ENCODE data around the gene CENPU. TPM values are rescaled to one million over a fixed set of nuclear protein-coding genes. Genes with fewer than 3 reads are reported as not detected.
A peak's percentile ranks its signal among the peaks of the same experiment; 100 is the strongest.
"Not testable (repeated sequence)": the region's sequence is repeated elsewhere in the genome, so short reads cannot be mapped to it uniquely, and the experiment has no call there.

CENPU gene
- total RNA-seq, 1 donor from 2014 or later = 1.7 TPM

DNA sequence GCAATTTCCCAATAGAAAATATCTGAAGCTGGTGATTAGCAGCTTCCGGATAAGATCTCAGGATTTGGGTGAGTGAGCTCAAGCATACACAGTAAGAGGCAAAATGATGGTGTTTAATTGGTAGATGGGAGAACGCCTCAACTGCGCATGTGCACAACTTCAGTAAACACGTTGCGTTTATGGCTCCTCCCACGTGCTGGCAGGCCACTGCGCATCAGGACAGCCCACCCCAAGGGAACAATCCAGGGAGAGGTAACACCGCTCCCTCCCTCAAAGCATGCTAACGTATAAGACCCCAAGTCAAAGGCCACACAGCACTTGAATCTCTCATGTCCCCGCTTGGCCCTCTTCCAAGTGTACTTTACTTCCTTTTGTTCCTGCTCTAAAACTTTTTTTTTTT, 10.3 kb upstream of the CENPU start:
- no peak overlapping the region for H3K27ac ChIP-seq
- TF ChIP-seq, protein P1, sequence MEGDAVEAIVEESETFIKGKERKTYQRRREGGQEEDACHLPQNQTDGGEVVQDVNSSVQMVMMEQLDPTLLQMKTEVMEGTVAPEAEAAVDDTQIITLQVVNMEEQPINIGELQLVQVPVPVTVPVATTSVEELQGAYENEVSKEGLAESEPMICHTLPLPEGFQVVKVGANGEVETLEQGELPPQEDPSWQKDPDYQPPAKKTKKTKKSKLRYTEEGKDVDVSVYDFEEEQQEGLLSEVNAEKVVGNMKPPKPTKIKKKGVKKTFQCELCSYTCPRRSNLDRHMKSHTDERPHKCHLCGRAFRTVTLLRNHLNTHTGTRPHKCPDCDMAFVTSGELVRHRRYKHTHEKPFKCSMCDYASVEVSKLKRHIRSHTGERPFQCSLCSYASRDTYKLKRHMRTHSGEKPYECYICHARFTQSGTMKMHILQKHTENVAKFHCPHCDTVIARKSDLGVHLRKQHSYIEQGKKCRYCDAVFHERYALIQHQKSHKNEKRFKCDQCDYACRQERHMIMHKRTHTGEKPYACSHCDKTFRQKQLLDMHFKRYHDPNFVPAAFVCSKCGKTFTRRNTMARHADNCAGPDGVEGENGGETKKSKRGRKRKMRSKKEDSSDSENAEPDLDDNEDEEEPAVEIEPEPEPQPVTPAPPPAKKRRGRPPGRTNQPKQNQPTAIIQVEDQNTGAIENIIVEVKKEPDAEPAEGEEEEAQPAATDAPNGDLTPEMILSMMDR (IDR thresholded peaks at IDR 0.05) = no peak
- H3K4me3 ChIP-seq = no peak overlapping the region
- no peak for ATAC-seq
- H3K36me3 ChIP-seq = no peaks in the 10 kb centered on the region
- no peaks in the 10 kb centered on the region for H3K9me3 ChIP-seq
- H3K4me1 ChIP-seq = peaks cover 23% of the 10 kb centered on the region
- DNase-seq = no peak
- intact Hi-C loops (cut with DNase I) = no loop called here
- H3K27me3 ChIP-seq = no peaks in the 10 kb centered on the region

DNA sequence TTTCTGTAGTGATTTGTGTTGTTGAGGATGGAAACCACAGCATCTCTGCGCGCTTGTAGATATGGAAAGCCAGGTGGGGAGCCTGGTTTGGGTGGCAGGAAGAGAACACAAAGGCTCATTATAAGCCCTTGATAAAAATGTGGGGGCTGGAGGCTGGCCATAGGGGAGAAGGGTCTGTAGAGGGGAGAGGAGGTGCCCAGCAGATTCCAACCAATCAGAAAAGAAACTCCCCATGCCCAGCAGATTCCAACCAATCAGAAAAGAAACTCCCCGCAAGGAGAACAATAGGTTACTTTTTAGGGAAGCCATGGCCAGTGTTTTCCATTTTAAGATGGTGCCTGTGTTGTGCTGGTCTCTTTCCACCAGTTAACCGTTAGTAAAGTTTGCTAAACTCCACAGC, 9.8 kb upstream of the CENPU start:
- H3K4me3 ChIP-seq = no peak overlapping the region
- H3K36me3 ChIP-seq = no peaks in the 10 kb centered on the region
- TF ChIP-seq, protein P1 (IDR thresholded peaks at IDR 0.05) = no peak
- H3K27me3 ChIP-seq = no peaks in the 10 kb centered on the region
- intact Hi-C loops (cut with DNase I) = no loop called here
- H3K9me3 ChIP-seq = no peaks in the 10 kb centered on the region
- H3K4me1 ChIP-seq = peaks cover 23% of the 10 kb centered on the region
- ATAC-seq (no peak), DNase-seq (no peak)
- no peak overlapping the region for H3K27ac ChIP-seq

DNA sequence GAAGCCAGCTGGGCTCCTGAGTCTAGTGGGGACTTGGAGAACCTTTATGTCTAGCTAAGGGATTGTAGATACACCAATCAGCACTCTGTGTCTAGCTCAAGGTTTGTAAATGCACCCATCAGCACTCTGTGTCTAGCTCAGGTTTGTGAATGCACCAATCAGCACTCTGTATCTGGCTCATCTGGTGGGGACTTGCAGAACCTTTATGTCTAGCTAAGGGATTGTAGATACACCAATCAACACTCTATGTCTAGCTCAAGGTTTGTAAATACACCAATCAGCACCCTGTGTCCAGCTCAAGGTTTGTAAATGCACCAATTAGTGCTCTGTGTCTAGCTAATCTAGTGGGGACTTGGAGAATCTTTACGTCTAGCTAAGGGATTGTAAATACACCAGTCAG, 7.8 kb upstream of the CENPU start:
- H3K27ac ChIP-seq; H3K36me3 ChIP-seq; H3K9me3 ChIP-seq; H3K4me1 ChIP-seq; DNase-seq; H3K4me3 ChIP-seq; intact Hi-C loops (cut with DNase I); ATAC-seq; H3K27me3 ChIP-seq: not testable (repeated sequence)

DNA sequence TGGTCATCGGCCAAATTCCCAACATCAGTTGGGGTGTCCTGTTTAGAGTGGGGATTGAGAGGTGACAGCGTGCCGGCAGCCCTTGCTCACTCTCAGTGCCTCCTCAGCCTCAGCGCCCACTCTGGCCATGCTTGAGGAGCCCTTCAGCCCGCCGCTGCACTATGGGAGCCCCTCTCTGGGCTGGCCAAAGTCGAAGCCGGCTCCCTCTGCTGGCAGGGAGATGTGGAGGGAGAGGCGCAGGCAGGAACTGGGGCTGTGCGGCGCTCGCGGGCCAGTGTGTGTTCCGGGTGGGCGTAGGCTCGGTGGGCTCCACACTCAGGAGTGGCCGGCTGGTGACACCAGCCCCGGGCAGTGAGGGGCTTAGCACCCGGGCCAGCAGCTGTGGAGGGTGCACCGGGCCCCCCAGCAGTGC, 7.1 kb upstream of the CENPU start:
- DNase-seq = no peak
- H3K27ac ChIP-seq = no peak overlapping the region
- ATAC-seq = no peak

DNA sequence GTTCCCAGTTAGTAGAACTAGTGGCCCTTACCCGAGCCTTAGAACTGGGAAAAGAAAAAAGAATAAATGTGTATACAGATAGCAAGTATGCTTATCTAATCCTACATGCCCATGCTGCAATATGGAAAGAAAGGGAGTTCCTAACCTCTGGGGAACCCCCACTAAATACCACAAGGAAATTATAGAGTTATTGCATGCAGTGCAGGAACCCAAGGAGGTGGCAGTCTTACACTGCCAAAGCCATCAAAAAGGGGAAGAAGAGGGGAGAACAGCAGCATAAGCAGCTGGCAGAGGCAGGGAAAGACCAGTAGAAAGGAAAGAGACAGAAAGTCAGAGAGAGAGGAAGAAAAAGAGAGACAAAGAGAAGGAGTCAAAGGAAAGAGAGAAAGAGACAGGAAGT, 5.7 kb upstream of the CENPU start:
- ATAC-seq; H3K36me3 ChIP-seq; H3K4me1 ChIP-seq; H3K27ac ChIP-seq; intact Hi-C loops (cut with DNase I); H3K27me3 ChIP-seq; DNase-seq; H3K4me3 ChIP-seq; H3K9me3 ChIP-seq: not testable (repeated sequence)

More for the DNA sequence above, 7.1 kb upstream of the CENPU start:
- intact Hi-C loops (cut with DNase I) = no loop called here
- Histone ChIP-seq H3K4me1 (peaks cover 2% of the 10 kb centered on the region), H3K27me3 (no peaks in the 10 kb centered on the region), H3K36me3 (no peaks in the 10 kb centered on the region), H3K9me3 (no peaks in the 10 kb centered on the region), H3K4me3 (no peak overlapping the region)
- TF ChIP-seq, protein P1 (IDR thresholded peaks at IDR 0.05) = no peak

DNA sequence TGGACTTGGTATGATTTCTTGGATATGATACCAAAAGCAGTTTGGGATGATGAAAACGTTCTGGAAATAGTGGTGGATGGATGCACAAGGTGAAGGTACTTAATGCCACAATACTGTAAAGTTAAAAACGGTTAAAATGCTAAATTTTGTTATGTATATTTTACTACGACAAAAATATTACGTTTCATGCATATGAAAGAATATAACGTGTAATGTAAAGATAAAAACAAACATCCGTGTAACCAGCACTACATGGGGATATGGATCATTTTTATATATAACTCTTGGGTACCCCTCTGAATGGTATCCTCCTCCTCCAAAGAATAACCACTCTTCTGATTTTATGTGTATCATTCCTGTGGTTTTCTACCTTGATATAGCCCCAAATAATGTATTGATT, 862 bp upstream of the CENPU start:
- TF ChIP-seq, protein P1 (IDR thresholded peaks at IDR 0.05) = no peak
- H3K27me3 ChIP-seq = no peaks in the 10 kb centered on the region
- DNase-seq (no peak), ATAC-seq (no peak)
- intact Hi-C loops (cut with DNase I) = no loop called here
- H3K9me3 ChIP-seq = no peaks in the 10 kb centered on the region
- no peak overlapping the region for H3K4me3 ChIP-seq
- no peaks in the 10 kb centered on the region for H3K36me3 ChIP-seq
- H3K27ac ChIP-seq = no peak overlapping the region
- H3K4me1 ChIP-seq = peaks cover 6% of the 10 kb centered on the region

DNA sequence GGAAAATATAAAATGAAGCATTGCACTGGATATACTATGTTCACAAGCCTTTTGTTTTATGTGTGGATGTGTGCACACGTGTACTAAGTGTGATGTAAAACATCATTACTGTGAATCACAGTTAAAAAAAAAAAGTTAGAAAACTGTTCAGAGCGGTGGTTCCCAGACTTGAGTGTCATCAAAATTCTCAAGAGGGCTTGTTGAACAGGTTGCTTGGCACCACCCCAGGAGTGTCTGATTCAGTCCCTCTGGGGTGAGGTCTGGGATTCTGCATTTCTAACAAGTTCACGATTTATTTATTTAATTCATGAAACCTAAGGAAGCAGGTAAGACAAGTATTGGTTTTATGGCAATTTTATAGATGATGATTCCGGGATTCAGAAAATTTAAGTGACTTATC, 1.8 kb downstream of the CENPU start:
- no peak for DNase-seq
- Histone ChIP-seq H3K27ac (no peak overlapping the region), H3K27me3 (no peaks in the 10 kb centered on the region), H3K36me3 (no peaks in the 10 kb centered on the region), H3K9me3 (no peaks in the 10 kb centered on the region), H3K4me1 (peaks cover 6% of the 10 kb centered on the region), H3K4me3 (no peak overlapping the region)
- peak; percentile 3 for ATAC-seq
- TF ChIP-seq, protein P1 (IDR thresholded peaks at IDR 0.05) = no peak
- intact Hi-C loops (cut with DNase I) = no loop called here
